Testis (tissue), 2 donors: ENCODE measurements around the gene A4GNT.

Experiments
- CTCF ChIP-seq, 3 experiments: fragments of 450-650 bp in 2 of 3; fragments of 200-600 bp in 1 of 3; sonication (generic) in 1 of 3; IDR thresholded peaks; one replicate each; pipeline ENCODE4 v1.5.1; 2016 to 2019; ENCODE audit warnings: antibody characterized with exemption in 3 of 3, mild to moderate bottlenecking in 2 of 3, moderate library complexity in 1 of 3
- POLR2A ChIP-seq: fragments of 450-650 bp; IDR thresholded peaks from one replicate; pipeline ENCODE4 v1.6.1; 2017; ENCODE audit warnings: antibody characterized with exemption, mild to moderate bottlenecking, moderate library complexity

GRCh38 chr3:138082085-138082991 is 49.9 kb downstream of the A4GNT start:
- TF ChIP-seq CTCF (IDR thresholded peaks at IDR 0.05) (no peak), POLR2A (no peak)
